Activated CD8-positive, alpha-beta memory T cell treated with anti-CD3 and anti-CD28 coated beads, Interleukin-2, amount 10 ng/mL, durations not matched to agents 7 days and 5 days (primary cell): ENCODE results near the gene NDUFB3. TPM values are rescaled to one million over a fixed set of nuclear protein-coding genes. Genes with fewer than 3 reads are reported as not detected.
"Not testable (repeated sequence)": the region's sequence is repeated elsewhere in the genome, so short reads cannot be mapped to it uniquely, and the experiment has no call there.

Experiments used
- ATAC-seq: fragments of 150-1000 bp; cut with Tn5 transposase; one replicate; pipeline ENCODE4 v1.10.0; 2021; ENCODE audit warnings: moderate library complexity
- CTCF ChIA-PET: fragments of 350-600 bp; sonication (Branson Sonifier 250); formaldehyde crosslinking; loops from one replicate; lab custom pipeline; 2021; ENCODE audit warnings: antibody characterized with exemption; lab: Charles Lee
- DNase-seq: peaks from one replicate; pipeline ENCODE4 v3.0.0-alpha.2; 2020
- H3K27ac Mint-ChIP-seq: one replicate; pipeline ENCODE4 v1.8.0; 2021; ENCODE audit warnings: mild to moderate bottlenecking, mixed read lengths
- H3K27me3 Mint-ChIP-seq: one replicate; pipeline ENCODE4 v1.8.0; 2021; ENCODE audit warnings: mixed read lengths
- H3K36me3 Mint-ChIP-seq: one replicate; pipeline ENCODE4 v1.8.0; 2021; ENCODE audit warnings: mild to moderate bottlenecking, mixed read lengths
- H3K4me1 Mint-ChIP-seq: one replicate; pipeline ENCODE4 v1.8.0; 2021; ENCODE audit warnings: mixed read lengths
- H3K4me3 Mint-ChIP-seq: one replicate; pipeline ENCODE4 v1.8.0; 2021; ENCODE audit warnings: mild to moderate bottlenecking, moderate library complexity, mixed read lengths
- H3K9me3 Mint-ChIP-seq: one replicate; pipeline ENCODE4 v1.8.0; 2022; ENCODE audit warnings: low read depth, mixed read lengths
- total RNA-seq, 2 experiments: library from RNA; stranded (reverse); gene quantifications; one replicate each; pipeline ENCODE4 v1.2.3, GENCODE V29; 2021

Gene NDUFB3
- total RNA-seq, 2 experiments from 2014 or later, result 116 to 141 TPM

GRCh38 chr2:201108341-201108740, 36.5 kb downstream of the NDUFB3 start:
- Mint-ChIP-seq H3K4me3 (no peak overlapping the region), H3K27ac (no peak overlapping the region), H3K9me3 (peaks cover 2% of the 10 kb centered on the region), H3K36me3 (peaks cover 2% of the 10 kb centered on the region), H3K4me1 (peaks cover under 1% of the 10 kb centered on the region), H3K27me3 (no peaks in the 10 kb centered on the region)
- CTCF ChIA-PET, result interaction anchor here (0.7 to 1.1 kb wide), 3 partner anchors 10 to 194 kb away, joined by 3 read pairs; no protein-coding TSS in a partner anchor
- DNase-seq, result no peak
- no peak for ATAC-seq

GRCh38 chr2:201109186-201109585, 37.4 kb downstream of the NDUFB3 start:
- Mint-ChIP-seq H3K27me3 (no peaks in the 10 kb centered on the region), H3K9me3 (peaks cover 2% of the 10 kb centered on the region), H3K36me3 (peaks cover 2% of the 10 kb centered on the region), H3K4me3 (no peak overlapping the region), H3K27ac (no peak overlapping the region), H3K4me1 (peaks cover 4% of the 10 kb centered on the region)
- ATAC-seq (no peak), DNase-seq (no peak)
- CTCF ChIA-PET, result interaction anchor here (1.0 to 1.8 kb wide), 3 partner anchors 9 to 123 kb away, joined by 3 to 6 read pairs (median 3); no protein-coding TSS in a partner anchor

GRCh38 chr2:201110615-201111014, 38.8 kb downstream of the NDUFB3 start:
- no peaks in the 10 kb centered on the region for H3K27me3 Mint-ChIP-seq
- peaks cover 7% of the 10 kb centered on the region for H3K36me3 Mint-ChIP-seq
- CTCF ChIA-PET, result interaction anchor here (1.3 to 1.8 kb wide), 2 partner anchors 47 to 121 kb away, joined by 3 to 6 read pairs; no protein-coding TSS in a partner anchor
- ATAC-seq, result no peak
- peaks cover 2% of the 10 kb centered on the region for H3K9me3 Mint-ChIP-seq
- H3K4me3 Mint-ChIP-seq, result no peak overlapping the region
- peaks cover 17% of the 10 kb centered on the region for H3K4me1 Mint-ChIP-seq
- DNase-seq, result no peak
- H3K27ac Mint-ChIP-seq, result no peak overlapping the region

- Mint-ChIP-seq H3K27ac (no peak overlapping the region), H3K4me1 (peaks cover 20% of the 10 kb centered on the region), H3K36me3 (peaks cover 9% of the 10 kb centered on the region), H3K27me3 (no peaks in the 10 kb centered on the region), H3K9me3 (peaks cover 2% of the 10 kb centered on the region), H3K4me3 (no peak overlapping the region)
- DNase-seq (no peak), ATAC-seq (no peak)
- CTCF ChIA-PET, result interaction anchor here (1.3 kb wide), 1 partner anchor 121 kb away, joined by 3 read pairs; no protein-coding TSS in a partner anchor
Measured at GRCh38 chr2:201111096-201111495, 39.3 kb downstream of the NDUFB3 start.

GRCh38 chr2:201114350-201114749, 42.5 kb downstream of the NDUFB3 start:
- peak overlapping the region; percentile 90 for H3K27ac Mint-ChIP-seq
- CTCF ChIA-PET, result interaction anchor here (0.9 to 7.9 kb wide), 9 partner anchors 14 to 118 kb away, joined by 3 to 49 read pairs (median 4); partner anchors contain the start of genes CASP10, HYCC2 and NDUFB3

DNA sequence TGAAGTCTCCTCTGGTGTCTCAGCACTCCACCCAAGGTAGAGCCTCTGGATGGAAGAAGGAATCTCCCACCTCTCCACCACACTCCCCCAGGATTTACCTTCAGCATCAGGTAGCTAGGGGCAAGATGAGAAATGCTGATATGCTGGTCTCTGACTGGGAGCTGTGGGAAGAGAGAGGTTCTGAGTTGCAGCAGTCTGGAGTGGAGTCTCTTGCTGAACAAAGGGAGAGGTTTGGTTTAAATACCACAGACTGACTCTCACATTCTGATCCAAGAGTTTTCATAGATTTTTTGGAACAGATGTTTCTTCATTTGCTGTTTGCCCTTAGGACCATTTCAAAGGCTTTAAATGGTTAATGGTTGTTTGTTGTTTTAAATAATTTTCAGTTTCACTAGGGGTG, 43.0 kb downstream of the NDUFB3 start:
- CTCF ChIA-PET, result interaction anchor here (0.6 to 7.9 kb wide), 12 partner anchors 9 to 1131 kb away, joined by 3 to 49 read pairs (median 4); partner anchors contain the start of genes CASP10, HYCC2, NDUFB3 and NIF3L1
- ATAC-seq (no peak), DNase-seq (no peak)
- H3K4me3 Mint-ChIP-seq, result peak overlapping the region; percentile 95
- peaks cover 30% of the 10 kb centered on the region for H3K4me1 Mint-ChIP-seq
- peak overlapping the region; percentile 90 for H3K27ac Mint-ChIP-seq
- H3K9me3 Mint-ChIP-seq, result no peaks in the 10 kb centered on the region
- H3K27me3 Mint-ChIP-seq, result peaks cover 2% of the 10 kb centered on the region
- H3K36me3 Mint-ChIP-seq, result peaks cover 19% of the 10 kb centered on the region

More at GRCh38 chr2:201114350-201114749, 42.5 kb downstream of the NDUFB3 start:
- no peaks in the 10 kb centered on the region for H3K9me3 Mint-ChIP-seq
- peaks cover 30% of the 10 kb centered on the region for H3K4me1 Mint-ChIP-seq
- peaks cover 16% of the 10 kb centered on the region for H3K36me3 Mint-ChIP-seq
- ATAC-seq (no peak), DNase-seq (no peak)
- H3K4me3 Mint-ChIP-seq, result peak overlapping the region; percentile 95
- H3K27me3 Mint-ChIP-seq, result peaks cover 2% of the 10 kb centered on the region

DNA sequence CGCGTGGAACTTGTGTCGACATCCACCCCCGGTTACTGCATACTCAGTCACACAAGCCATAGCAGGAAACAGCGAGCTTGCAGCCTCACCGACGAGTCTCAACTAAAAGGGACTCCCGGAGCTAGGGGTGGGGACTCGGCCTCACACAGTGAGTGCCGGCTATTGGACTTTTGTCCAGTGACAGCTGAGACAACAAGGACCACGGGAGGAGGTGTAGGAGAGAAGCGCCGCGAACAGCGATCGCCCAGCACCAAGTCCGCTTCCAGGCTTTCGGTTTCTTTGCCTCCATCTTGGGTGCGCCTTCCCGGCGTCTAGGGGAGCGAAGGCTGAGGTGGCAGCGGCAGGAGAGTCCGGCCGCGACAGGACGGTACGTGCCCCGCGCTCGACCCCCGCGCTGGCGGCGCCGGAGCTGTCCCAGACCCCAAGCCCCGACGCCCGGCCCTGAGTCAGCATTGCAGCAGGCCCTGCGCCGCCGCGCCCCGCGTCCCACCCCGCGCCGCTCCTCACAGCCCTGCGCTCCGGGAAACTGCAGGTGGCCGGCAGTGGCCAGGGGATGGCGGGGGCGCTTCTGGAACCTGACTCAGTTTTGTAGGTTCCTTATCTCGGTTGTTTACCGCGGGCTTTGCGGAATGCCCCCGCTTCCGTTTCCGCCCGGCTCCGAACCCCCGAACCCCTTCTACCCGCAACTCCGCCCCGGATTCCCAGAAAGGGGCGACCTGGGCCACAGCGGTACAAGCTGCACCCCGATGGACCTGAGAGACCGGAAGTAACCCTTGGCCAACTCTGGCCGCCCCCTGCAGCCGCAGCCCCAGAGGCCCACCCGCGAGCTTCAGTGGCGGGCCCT, 44.5 kb downstream of the NDUFB3 start, which contains the start of gene CFLAR:
TSS of gene CFLAR (plus strand) at position 50 of the 844 bp plus-strand sequence. CDS start 13,702 bp downstream, outside the sequence.
- CTCF ChIA-PET, result interaction anchor here (0.9 to 7.9 kb wide), 15 partner anchors 10 to 252 kb away, joined by 3 to 62 read pairs (median 11); partner anchors contain the start of genes CASP8, CLK1, HYCC2 and NDUFB3
- DNase-seq (peak; percentile 93), ATAC-seq (peak; percentile 54)
- peak within 1 kb of the TSS; percentile 95 for H3K4me3 Mint-ChIP-seq
- H3K4me1 Mint-ChIP-seq, result peaks cover 32% of the 10 kb centered on the region
- no peaks in the 10 kb centered on the region for H3K9me3 Mint-ChIP-seq
- peaks cover 31% of the 10 kb centered on the region for H3K36me3 Mint-ChIP-seq
- H3K27ac Mint-ChIP-seq, result peak within 1 kb of the TSS; percentile 90
- H3K27me3 Mint-ChIP-seq, result peaks cover 2% of the 10 kb centered on the region

- CTCF ChIA-PET, result interaction anchor here (0.6 to 7.9 kb wide), 25 partner anchors 8 to 1163 kb away, joined by 3 to 62 read pairs (median 6); partner anchors contain the start of genes CASP10, CASP8, CLK1 and HYCC2
- peak; percentile 35 for ATAC-seq
- Mint-ChIP-seq H3K9me3 (no peaks in the 10 kb centered on the region), H3K27ac (peak overlapping the region; percentile 90), H3K4me3 (peak overlapping the region; percentile 95), H3K36me3 (peaks cover 37% of the 10 kb centered on the region), H3K4me1 (peaks cover 38% of the 10 kb centered on the region), H3K27me3 (peaks cover 2% of the 10 kb centered on the region)
- peak; percentile 71 for DNase-seq
Measured at GRCh38 chr2:201116959-201117734, 45.3 kb downstream of the NDUFB3 start.

DNA sequence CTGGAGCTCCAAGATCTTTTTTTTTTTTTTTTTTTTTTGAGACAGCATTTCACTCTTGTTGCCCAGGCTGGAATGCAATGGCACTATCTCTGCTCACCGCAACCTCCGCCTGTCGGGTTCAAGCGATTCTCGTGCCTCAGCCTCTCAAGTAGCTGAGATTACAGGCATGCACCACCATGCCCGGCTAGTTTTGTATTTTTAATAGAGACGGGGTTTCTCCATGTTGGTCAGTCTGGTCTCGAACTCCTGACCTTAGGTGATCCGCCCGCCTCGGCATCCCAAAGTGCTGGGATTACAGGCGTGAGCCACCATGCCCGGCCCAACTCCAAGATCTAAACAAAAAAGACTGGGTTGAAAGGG, 45.9 kb downstream of the NDUFB3 start:
- H3K9me3 Mint-ChIP-seq, H3K27me3 Mint-ChIP-seq: not testable (repeated sequence)
- CTCF ChIA-PET, result interaction anchor here (0.6 to 7.9 kb wide), 24 partner anchors 9 to 1162 kb away, joined by 3 to 62 read pairs (median 6); partner anchors contain the start of genes CASP10, CASP8, CLK1 and HYCC2
- Mint-ChIP-seq H3K4me3 (peak overlapping the region; percentile 95), H3K36me3 (peaks cover 43% of the 10 kb centered on the region), H3K4me1 (peaks cover 44% of the 10 kb centered on the region), H3K27ac (peak overlapping the region; percentile 90)
- peak; percentile 82 for DNase-seq
- peak; percentile 5 for ATAC-seq

DNA sequence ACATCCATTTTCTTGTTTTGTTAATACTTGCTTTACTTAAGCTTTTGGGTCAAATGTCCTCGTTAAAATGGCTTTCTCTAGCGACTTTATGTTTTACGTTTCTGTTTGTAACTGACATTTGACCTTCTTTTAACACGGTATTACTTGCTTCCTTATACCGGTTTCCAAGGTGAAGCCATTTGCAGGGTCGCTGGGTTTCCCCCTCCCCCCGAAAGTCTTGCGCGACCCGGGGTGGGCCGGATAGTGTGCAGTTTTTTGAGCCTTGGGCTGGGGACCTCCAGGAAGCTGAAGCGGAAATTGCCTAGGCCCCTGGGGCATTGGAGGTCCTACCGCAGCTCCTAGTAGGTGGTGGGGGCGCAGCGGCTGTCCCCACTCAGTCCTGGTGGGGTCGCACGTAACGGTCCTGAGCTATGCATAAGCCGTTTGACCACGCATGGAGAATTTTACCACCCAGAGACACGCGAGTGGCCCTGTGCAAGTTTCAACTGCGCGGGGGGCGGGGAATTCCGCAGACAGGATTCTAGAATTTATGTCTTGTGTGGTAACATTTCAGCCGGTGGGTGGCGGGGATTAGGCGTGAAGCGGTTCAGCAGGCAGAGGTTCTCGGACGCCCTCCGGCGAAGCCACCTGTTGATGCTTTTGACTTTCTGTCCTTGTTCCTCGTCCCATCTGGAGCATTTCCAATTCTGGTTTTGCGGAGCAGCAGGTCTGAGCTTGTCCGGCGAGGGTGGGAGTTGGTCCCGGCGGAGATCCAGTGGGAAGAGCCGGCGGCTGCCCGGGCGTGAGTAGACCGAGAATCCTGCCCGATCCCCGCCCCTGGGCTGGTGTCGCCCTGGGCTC, 46.5 kb downstream of the NDUFB3 start:
- CTCF ChIA-PET, result interaction anchor here (1.0 to 7.9 kb wide), 20 partner anchors 10 to 255 kb away, joined by 3 to 62 read pairs (median 7); partner anchors contain the start of genes CASP10, CASP8, CLK1 and HYCC2
- peaks cover 2% of the 10 kb centered on the region for H3K27me3 Mint-ChIP-seq
- ATAC-seq (peak; percentile 29), DNase-seq (peak; percentile 95)
- H3K9me3 Mint-ChIP-seq, result no peaks in the 10 kb centered on the region
- peak overlapping the region; percentile 90 for H3K27ac Mint-ChIP-seq
- H3K4me3 Mint-ChIP-seq, result peak overlapping the region; percentile 95
- peaks cover 50% of the 10 kb centered on the region for H3K4me1 Mint-ChIP-seq
- H3K36me3 Mint-ChIP-seq, result peaks cover 49% of the 10 kb centered on the region

DNA sequence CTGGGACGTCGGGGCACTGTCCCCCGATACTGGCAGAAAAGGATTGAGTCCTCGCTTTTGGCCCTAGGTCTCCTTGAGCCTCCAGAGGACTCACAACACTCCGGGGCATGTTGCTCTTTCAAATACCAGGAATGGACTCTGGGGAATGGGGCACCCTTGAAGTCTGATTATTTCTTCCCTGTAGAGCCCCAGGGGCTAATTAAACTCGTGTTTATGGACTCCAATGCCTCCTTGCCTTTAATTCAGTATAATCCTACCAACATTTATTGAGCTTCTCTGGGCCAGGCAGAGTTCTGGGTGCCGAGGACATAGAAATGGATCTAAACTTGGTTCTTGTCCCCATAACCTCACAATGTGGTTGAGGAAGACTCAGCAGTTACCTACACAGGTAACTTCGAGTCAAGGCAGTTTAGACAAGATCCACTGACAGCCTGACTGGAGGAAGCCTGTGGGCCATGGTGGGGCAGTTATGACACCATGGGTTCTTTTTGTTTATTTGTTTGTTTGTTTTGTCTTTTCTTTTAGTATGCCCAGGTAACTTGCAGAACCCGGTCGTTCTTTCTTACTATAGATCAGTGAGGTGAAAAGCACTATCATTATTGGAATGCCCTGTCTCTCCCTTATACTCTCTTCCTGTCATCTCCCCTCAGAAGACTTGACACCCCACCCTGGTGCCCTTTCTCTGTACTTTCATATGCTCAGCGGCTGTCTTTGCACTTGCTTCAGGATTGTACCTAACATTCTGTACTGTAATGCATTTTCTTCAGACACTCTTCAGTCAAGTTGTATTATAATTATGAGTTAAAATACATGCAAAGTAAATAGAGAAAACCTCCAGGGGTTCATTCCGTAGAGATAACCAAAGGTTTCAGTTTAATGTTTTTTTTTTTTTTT, 47.4 kb downstream of the NDUFB3 start:
- H3K27ac Mint-ChIP-seq, result peak overlapping the region; percentile 90
- peaks cover 55% of the 10 kb centered on the region for H3K4me1 Mint-ChIP-seq
- no peaks in the 10 kb centered on the region for H3K9me3 Mint-ChIP-seq
- CTCF ChIA-PET, result interaction anchor here (1.0 to 7.9 kb wide), 13 partner anchors 12 to 230 kb away, joined by 3 to 62 read pairs (median 11); partner anchors contain the start of genes CASP8, HYCC2, NDUFB3 and NIF3L1
- H3K36me3 Mint-ChIP-seq, result peaks cover 57% of the 10 kb centered on the region
- peak overlapping the region; percentile 95 for H3K4me3 Mint-ChIP-seq
- H3K27me3 Mint-ChIP-seq, result peaks cover 2% of the 10 kb centered on the region
- ATAC-seq, result peak; percentile 3
- peak; percentile 57 for DNase-seq
